Kidney capillary endothelial cell (primary cell): ENCODE data around the gene CNTN4.
"Not testable (repeated sequence)": the region's sequence is repeated elsewhere in the genome, so short reads cannot be mapped to it uniquely, and the experiment has no call there.

ENCODE experiments used
- DNase-seq: peaks from one replicate; pipeline ENCODE4 v3.0.0-alpha.2; 2018; ENCODE audit warnings: low spot score

The CNTN4 gene

GRCh38 chr3:2916640-2917039, 818.0 kb downstream of the CNTN4 start:
- not testable (repeated sequence) for DNase-seq

GRCh38 chr3:2920103-2920502, 821.4 kb downstream of the CNTN4 start:
- no peak for DNase-seq

GRCh38 chr3:2921452-2921851, 822.8 kb downstream of the CNTN4 start:
- DNase-seq, result no peak

- DNase-seq, result peak; percentile 39
Measured at GRCh38 chr3:2921903-2922302, 823.2 kb downstream of the CNTN4 start.

- no peak for DNase-seq
Measured at GRCh38 chr3:2923390-2923789, 824.7 kb downstream of the CNTN4 start.

GRCh38 chr3:2927259-2927658, 828.6 kb downstream of the CNTN4 start:
- DNase-seq, result no peak

- DNase-seq, result no peak
Measured at GRCh38 chr3:2929574-2929973, 830.9 kb downstream of the CNTN4 start.

- DNase-seq, result no peak
Measured at GRCh38 chr3:2931265-2931664, 832.6 kb downstream of the CNTN4 start.

GRCh38 chr3:2934541-2934940, 835.9 kb downstream of the CNTN4 start:
- DNase-seq, result no peak

- DNase-seq, result no peak
Measured at GRCh38 chr3:2937055-2937454, 838.4 kb downstream of the CNTN4 start.

GRCh38 chr3:2937592-2937991, 838.9 kb downstream of the CNTN4 start:
- DNase-seq, result no peak

- no peak for DNase-seq
Measured at GRCh38 chr3:2938711-2939110, 840.0 kb downstream of the CNTN4 start.

- no peak for DNase-seq
Measured at GRCh38 chr3:2940062-2940461, 841.4 kb downstream of the CNTN4 start.

- no peak for DNase-seq
Measured at GRCh38 chr3:2944628-2945027, 846.0 kb downstream of the CNTN4 start.

GRCh38 chr3:2945121-2945520, 846.5 kb downstream of the CNTN4 start:
- DNase-seq, result no peak

GRCh38 chr3:2947536-2947935, 848.9 kb downstream of the CNTN4 start:
- DNase-seq, result no peak

GRCh38 chr3:2948882-2949281, 850.2 kb downstream of the CNTN4 start:
- DNase-seq, result no peak

GRCh38 chr3:2950159-2950558, 851.5 kb downstream of the CNTN4 start:
- DNase-seq, result no peak

GRCh38 chr3:2957115-2957514, 858.4 kb downstream of the CNTN4 start:
- no peak for DNase-seq

- no peak for DNase-seq
Measured at GRCh38 chr3:2958551-2958950, 859.9 kb downstream of the CNTN4 start.

GRCh38 chr3:2961576-2961975, 862.9 kb downstream of the CNTN4 start:
- no peak for DNase-seq

GRCh38 chr3:2967871-2968270, 869.2 kb downstream of the CNTN4 start:
- no peak for DNase-seq

GRCh38 chr3:2968475-2968874, 869.8 kb downstream of the CNTN4 start:
- no peak for DNase-seq

- DNase-seq, result no peak
Measured at GRCh38 chr3:2976212-2976611, 877.5 kb downstream of the CNTN4 start.

- DNase-seq, result no peak
Measured at GRCh38 chr3:2976796-2977195, 878.1 kb downstream of the CNTN4 start.
